Spleen (tissue), 11 donors: ENCODE measurements around the gene TRIOBP. TPM values are rescaled to one million over a fixed set of nuclear protein-coding genes. Genes with fewer than 3 reads are reported as not detected.

ENCODE experiments used
- DNase-seq: peaks from one replicate; pipeline ENCODE4 v3.0.0-alpha.2; 2020
- H3K27ac ChIP-seq, 8 donors: fragments of 200-600 bp; sonication (generic) in 7 of 8; 1 replicate in 4 of 8; 2 replicates in 4 of 8; pipeline versions ENCODE4 v1.5.0 to v1.8.0; 2016 to 2021; ENCODE audit warnings: inconsistent platforms in 4 of 8, mild to moderate bottlenecking in 4 of 8, moderate library complexity in 1 of 8
- H3K27me3 ChIP-seq, 7 donors: fragments of 200-600 bp; sonication (generic) in 6 of 7; replicated peaks in 1 of 7; 1 replicate in 4 of 7; 2 replicates in 3 of 7; pipeline versions ENCODE4 v1.5.0 to v1.8.0; 2016 to 2021; ENCODE audit warnings: inconsistent platforms in 3 of 7, mild to moderate bottlenecking in 1 of 7
- H3K36me3 ChIP-seq, 6 donors: fragments of 200-600 bp; sonication (generic) in 5 of 6; 1 replicate in 4 of 6; 2 replicates in 2 of 6; pipeline versions ENCODE4 v1.5.0 to v1.8.0; 2016 to 2021; ENCODE audit warnings: inconsistent platforms in 2 of 6
- H3K4me1 ChIP-seq, 6 donors: fragments of 200-600 bp; sonication (generic) in 5 of 6; 1 replicate in 3 of 6; 2 replicates in 3 of 6; pipeline versions ENCODE4 v1.5.0 to v1.8.0; 2016 to 2021; ENCODE audit warnings: inconsistent platforms in 3 of 6
- H3K4me3 ChIP-seq, 8 donors: fragments of 200-600 bp; sonication (generic) in 7 of 8; 1 replicate in 4 of 8; 2 replicates in 4 of 8; pipeline versions ENCODE4 v1.5.0 to v1.8.0; 2016 to 2021; ENCODE audit warnings: inconsistent platforms in 4 of 8, mild to moderate bottlenecking in 4 of 8, moderate library complexity in 2 of 8
- H3K9me3 ChIP-seq, 8 donors: fragments of 200-600 bp; sonication (generic) in 7 of 8; 1 replicate in 4 of 8; 2 replicates in 4 of 8; pipeline versions ENCODE4 v1.5.0 to v1.8.0; 2016 to 2021; ENCODE audit warnings: inconsistent platforms in 4 of 8
- POLR2AphosphoS5 ChIP-seq, 3 donors: sonication (generic); formaldehyde crosslinking; IDR thresholded peaks; one replicate each; pipeline ENCODE4 v1.5.1; 2017; ENCODE audit warnings: antibody characterized with exemption in 3 of 3
- WGBS, 5 donors: extraction: QIAGEN DNeasy Blood & Tissue Kit in 3 of 5; methylation state at CpG; one replicate each; pipeline versions ENCODE4 v1.1.5 to v1.1.7; 2013 to 2018; 5-methylcytosine and 5-hydroxymethylcytosine counted together
- intact Hi-C: fragments of 100-400 bp; cut with DNase I; formaldehyde crosslinking; loops from one replicate; pipeline ENCODE4 v1.15.0; 2023; ENCODE audit warnings: low total_unique reads
- polyA plus RNA-seq, 3 donors: library from polyadenylated mRNA; stranded (reverse); fragments of 200-250 nt; gene quantifications; one replicate each; pipeline ENCODE4 v1.2.1, GENCODE V29; 2013
- small RNA-seq, 4 donors: library from RNA; depleted of rRNA; stranded (forward); fragments of <200 nt; gene quantifications; one replicate each; pipeline ENCODE3, GENCODE V24; 2016
- total RNA-seq, 7 donors: library from RNA; depleted of rRNA in 3 of 7; stranded (reverse); fragments of >200 nt in 3 of 7; fragmentation: NEBNext Ultra II Directional in 4 of 7; extraction: Animal tissue kit (Norgen Biotek cat#: 25700) in 4 of 7; gene quantifications; one replicate each; pipeline versions ENCODE4 v1.1.0 to v1.2.1, GENCODE V29; 2016 to 2021
- TF ChIP-seq, protein P1 (sequence below), 11 experiments: fragments of 200-600 bp in 7 of 11; fragments of 450-650 bp in 4 of 11; sonication (generic) in 4 of 11; IDR thresholded peaks in 8 of 11; conservative IDR thresholded peaks in 3 of 11; 1 replicate in 7 of 11; 2 replicates in 4 of 11; pipeline versions ENCODE4 v1.4.0 to v1.8.0; 2016 to 2021; ENCODE audit warnings: antibody characterized with exemption in 11 of 11, inconsistent platforms in 4 of 11, mild to moderate bottlenecking in 1 of 11
- donor health status: healthy with polysubstance abuse.
- donor health status: DM: no; HTN: no; CAD: no; lungs with moderate emphysema.
- donor health status: DM: no; HTN: no; CAD: no.
- donor health status: Bipolar disorder and iron deficiency.
- donor health status: healthy.
- donor health status: DM: no; HTN: no; CAD: no.
- donor health status: DM: yes; HTN: yes; CAD: no.

Gene TRIOBP
- total and polyA plus RNA-seq, 10 donors, result 24.6 to 151 (median 103) TPM

DNA sequence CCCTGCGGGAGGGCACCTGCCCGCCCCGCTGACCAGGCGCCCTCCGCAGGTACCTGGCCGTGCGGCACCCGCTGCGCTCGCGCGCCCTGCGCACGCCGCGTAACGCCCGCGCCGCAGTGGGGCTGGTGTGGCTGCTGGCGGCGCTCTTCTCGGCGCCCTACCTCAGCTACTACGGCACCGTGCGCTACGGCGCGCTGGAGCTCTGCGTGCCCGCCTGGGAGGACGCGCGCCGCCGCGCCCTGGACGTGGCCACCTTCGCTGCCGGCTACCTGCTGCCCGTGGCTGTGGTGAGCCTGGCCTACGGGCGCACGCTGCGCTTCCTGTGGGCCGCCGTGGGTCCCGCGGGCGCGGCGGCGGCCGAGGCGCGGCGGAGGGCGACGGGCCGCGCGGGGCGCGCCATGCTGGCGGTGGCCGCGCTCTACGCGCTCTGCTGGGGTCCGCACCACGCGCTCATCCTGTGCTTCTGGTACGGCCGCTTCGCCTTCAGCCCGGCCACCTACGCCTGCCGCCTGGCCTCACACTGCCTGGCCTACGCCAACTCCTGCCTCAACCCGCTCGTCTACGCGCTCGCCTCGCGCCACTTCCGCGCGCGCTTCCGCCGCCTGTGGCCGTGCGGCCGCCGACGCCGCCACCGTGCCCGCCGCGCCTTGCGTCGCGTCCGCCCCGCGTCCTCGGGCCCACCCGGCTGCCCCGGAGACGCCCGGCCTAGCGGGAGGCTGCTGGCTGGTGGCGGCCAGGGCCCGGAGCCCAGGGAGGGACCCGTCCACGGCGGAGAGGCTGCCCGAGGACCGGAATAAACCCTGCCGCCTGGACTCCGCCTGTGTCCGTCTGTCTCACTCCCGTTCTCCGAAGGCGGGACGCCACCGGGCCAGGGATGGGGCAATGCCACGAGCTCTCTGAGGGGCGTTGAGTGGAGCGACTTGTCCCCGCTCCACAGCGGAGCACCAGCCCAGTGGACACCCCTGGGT lies 128.1 kb downstream of the TRIOBP start:
- Histone ChIP-seq H3K27me3 (peaks cover 0 to 57% (median 9%) of the 10 kb centered on the region in 7 donors), H3K4me3 (peak overlapping the region in 7 of 8 donors; percentile 32 to 69 (median 37)), H3K4me1 (peaks cover 0 to 18% (median 11%) of the 10 kb centered on the region in 6 donors), H3K36me3 (peaks cover 0 to 20% (median 5%) of the 10 kb centered on the region in 6 donors), H3K9me3 (no peaks in the 10 kb centered on the region), H3K27ac (peak overlapping the region in 1 of 8 donors; percentile 30)
- WGBS, 5 donors, result 8 to 21% (median 11%) methylated on average over 59 to 135 of the region's 135 CpGs
- DNase-seq, result no peak
- peak in 1 of 3 donors; percentile 13 for TF ChIP-seq POLR2AphosphoS5 (IDR thresholded peaks at IDR 0.05)
- TF ChIP-seq, protein P1, sequence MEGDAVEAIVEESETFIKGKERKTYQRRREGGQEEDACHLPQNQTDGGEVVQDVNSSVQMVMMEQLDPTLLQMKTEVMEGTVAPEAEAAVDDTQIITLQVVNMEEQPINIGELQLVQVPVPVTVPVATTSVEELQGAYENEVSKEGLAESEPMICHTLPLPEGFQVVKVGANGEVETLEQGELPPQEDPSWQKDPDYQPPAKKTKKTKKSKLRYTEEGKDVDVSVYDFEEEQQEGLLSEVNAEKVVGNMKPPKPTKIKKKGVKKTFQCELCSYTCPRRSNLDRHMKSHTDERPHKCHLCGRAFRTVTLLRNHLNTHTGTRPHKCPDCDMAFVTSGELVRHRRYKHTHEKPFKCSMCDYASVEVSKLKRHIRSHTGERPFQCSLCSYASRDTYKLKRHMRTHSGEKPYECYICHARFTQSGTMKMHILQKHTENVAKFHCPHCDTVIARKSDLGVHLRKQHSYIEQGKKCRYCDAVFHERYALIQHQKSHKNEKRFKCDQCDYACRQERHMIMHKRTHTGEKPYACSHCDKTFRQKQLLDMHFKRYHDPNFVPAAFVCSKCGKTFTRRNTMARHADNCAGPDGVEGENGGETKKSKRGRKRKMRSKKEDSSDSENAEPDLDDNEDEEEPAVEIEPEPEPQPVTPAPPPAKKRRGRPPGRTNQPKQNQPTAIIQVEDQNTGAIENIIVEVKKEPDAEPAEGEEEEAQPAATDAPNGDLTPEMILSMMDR (IDR thresholded peaks at IDR 0.05 in 8 of 11, conservative IDR thresholded peaks at IDR 0.05 in 3 of 11), result no peak
- intact Hi-C loops, result no loop called here

Small RNA genes within 50 kb of the gene (small RNA-seq; reads per million reads assigned to genes)
- 0 reads per million in 4 donors for gene RN7SL385P

Other genes with a start within 250 kb of the TRIOBP start
- 100 to 1,000 TPM in 4 of 7 donors, 10 to 100 TPM in 3; 93.5 to 138 (median 101) TPM for gene MFNG, start 210.7 kb upstream of the TRIOBP start, total RNA-seq
- gene MFNG, start 210.7 kb upstream of the TRIOBP start, polyA plus RNA-seq, result 10 to 100 TPM; 38.7 to 65.8 (median 51.1) TPM
- 10 to 100 TPM in 4 of 7 donors, 1 to 10 TPM in 3; 6.9 to 12.5 (median 11.3) TPM for gene CARD10, start 177.6 kb upstream of the TRIOBP start, total RNA-seq
- 1 to 10 TPM; 2.5 to 9.1 (median 5.7) TPM for gene CARD10, start 177.6 kb upstream of the TRIOBP start, polyA plus RNA-seq
- 10 to 100 TPM; 13.2 to 35.7 (median 22.4) TPM for gene CDC42EP1, start 136.6 kb upstream of the TRIOBP start, total RNA-seq
- 10 to 100 TPM in 1 of 3 donors, 1 to 10 TPM in 2; 4.6 to 13.7 (median 4.8) TPM for gene CDC42EP1, start 136.6 kb upstream of the TRIOBP start, polyA plus RNA-seq
- gene LGALS2, start 117.0 kb upstream of the TRIOBP start, total RNA-seq, result 10 to 100 TPM in 5 of 7 donors, 1 to 10 TPM in 1, not detected in 1; 3.9 to 22.8 (median 12.8) TPM
- gene LGALS2, start 117.0 kb upstream of the TRIOBP start, polyA plus RNA-seq, result 10 to 100 TPM; 21.1 to 41.8 (median 25.5) TPM
- 100 to 1,000 TPM in 1 of 7 donors, 10 to 100 TPM in 6; 67.6 to 115 (median 82.6) TPM for gene GGA1, start 88.2 kb upstream of the TRIOBP start, total RNA-seq
- 100 to 1,000 TPM in 2 of 3 donors, 10 to 100 TPM in 1; 43.4 to 134 (median 121) TPM for gene GGA1, start 88.2 kb upstream of the TRIOBP start, polyA plus RNA-seq
- gene SH3BP1, start 57.4 kb upstream of the TRIOBP start, total RNA-seq, result 10 to 100 TPM; 38.0 to 78.9 (median 61.2) TPM
- gene SH3BP1, start 57.4 kb upstream of the TRIOBP start, polyA plus RNA-seq, result 10 to 100 TPM; 17.7 to 51.7 (median 35.2) TPM
- gene PDXP, start 38.3 kb upstream of the TRIOBP start, total RNA-seq, result 10 to 100 TPM in 5 of 7 donors, 1 to 10 TPM in 2; 9.3 to 17.8 (median 11.2) TPM
- 10 to 100 TPM; 14.7 to 26.6 (median 15.4) TPM for gene PDXP, start 38.3 kb upstream of the TRIOBP start, polyA plus RNA-seq
- gene LGALS1, start 21.4 kb upstream of the TRIOBP start, total RNA-seq, result 100 to 1,000 TPM; 158 to 544 (median 389) TPM
- gene LGALS1, start 21.4 kb upstream of the TRIOBP start, polyA plus RNA-seq, result 100 to 1,000 TPM; 371 to 519 (median 445) TPM
- gene NOL12, start 10.7 kb upstream of the TRIOBP start, total RNA-seq, result 10 to 100 TPM; 24.0 to 55.3 (median 30.2) TPM
- gene NOL12, start 10.7 kb upstream of the TRIOBP start, polyA plus RNA-seq, result 10 to 100 TPM; 28.5 to 33.9 (median 31.1) TPM
- gene GCAT, start 110.9 kb downstream of the TRIOBP start, total RNA-seq, result 1 to 10 TPM in 5 of 7 donors, under 1 TPM in 1, not detected in 1; 0.94 to 2.2 (median 1.7) TPM
- 1 to 10 TPM; 1.7 to 3.9 (median 1.9) TPM for gene GCAT, start 110.9 kb downstream of the TRIOBP start, polyA plus RNA-seq
- gene GALR3, start 126.3 kb downstream of the TRIOBP start, total RNA-seq, result not detected
- not detected for gene GALR3, start 126.3 kb downstream of the TRIOBP start, polyA plus RNA-seq
- 10 to 100 TPM; 14.5 to 31.0 (median 15.3) TPM for gene ANKRD54, start 147.3 kb downstream of the TRIOBP start, total RNA-seq
- 10 to 100 TPM; 15.7 to 17.5 (median 15.8) TPM for gene ANKRD54, start 147.3 kb downstream of the TRIOBP start, polyA plus RNA-seq
- gene EIF3L, start 152.4 kb downstream of the TRIOBP start, total RNA-seq, result 100 to 1,000 TPM; 254 to 407 (median 337) TPM
- 100 to 1,000 TPM; 275 to 364 (median 331) TPM for gene EIF3L, start 152.4 kb downstream of the TRIOBP start, polyA plus RNA-seq
- 10 to 100 TPM; 15.7 to 29.4 (median 21.8) TPM for gene MICALL1, start 209.2 kb downstream of the TRIOBP start, total RNA-seq
- 10 to 100 TPM in 1 of 3 donors, 1 to 10 TPM in 2; 3.8 to 11.6 (median 4.1) TPM for gene MICALL1, start 209.2 kb downstream of the TRIOBP start, polyA plus RNA-seq